COLO668 (cell line): ENCODE results near the gene KIF7.
A peak's percentile ranks its signal among the peaks of the same experiment; 100 is the strongest.

Experiments used
- DNase-seq: peaks from one replicate; lab custom pipeline; 2025; ENCODE audit not compliant: unreplicated experiment; lab: John Stamatoyannopoulos, UW

KIF7 gene

GRCh38 chr15:89671687-89672086, 16.4 kb upstream of the KIF7 start:
- DNase-seq, result no peak

DNA sequence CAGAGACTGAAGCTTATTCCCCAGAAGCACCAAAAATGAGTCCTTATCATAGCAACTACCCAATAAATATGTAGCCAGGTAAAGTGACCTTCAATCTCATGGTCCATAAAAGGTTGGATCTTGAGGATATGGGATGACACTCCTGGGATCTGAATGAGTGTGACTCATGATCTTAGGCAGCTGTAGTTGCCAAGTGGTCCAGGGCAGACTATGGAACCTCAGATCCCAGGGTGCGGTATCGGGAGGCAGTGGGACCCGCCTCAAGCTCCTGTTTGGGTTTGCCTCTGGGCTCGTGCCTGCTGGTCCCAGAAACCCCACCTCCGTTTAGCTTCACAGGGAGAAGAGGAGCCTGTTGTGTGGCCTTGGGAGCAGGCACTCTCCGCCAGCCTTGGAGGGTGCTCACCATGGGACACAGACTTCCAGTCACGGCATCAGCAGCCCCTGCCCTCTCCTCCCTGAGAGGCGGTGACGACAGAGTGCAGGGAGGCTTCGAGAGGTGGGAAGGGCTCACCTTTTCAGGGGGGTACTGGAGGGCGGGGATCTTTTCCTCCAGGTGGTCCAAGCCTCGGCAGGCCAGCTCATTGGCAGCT, 15.8 kb upstream of the KIF7 start:
- DNase-seq, result no peak

- DNase-seq, result no peak
Observed at GRCh38 chr15:89669941-89670340, 14.7 kb upstream of the KIF7 start.

- DNase-seq, result no peak
Observed at GRCh38 chr15:89669309-89669865, 14.1 kb upstream of the KIF7 start.

GRCh38 chr15:89668171-89668570, 12.9 kb upstream of the KIF7 start:
- DNase-seq, result no peak

GRCh38 chr15:89667706-89667960, 12.4 kb upstream of the KIF7 start:
- DNase-seq, result no peak

- no peak for DNase-seq
Observed at GRCh38 chr15:89666858-89667705, 11.8 kb upstream of the KIF7 start.

DNA sequence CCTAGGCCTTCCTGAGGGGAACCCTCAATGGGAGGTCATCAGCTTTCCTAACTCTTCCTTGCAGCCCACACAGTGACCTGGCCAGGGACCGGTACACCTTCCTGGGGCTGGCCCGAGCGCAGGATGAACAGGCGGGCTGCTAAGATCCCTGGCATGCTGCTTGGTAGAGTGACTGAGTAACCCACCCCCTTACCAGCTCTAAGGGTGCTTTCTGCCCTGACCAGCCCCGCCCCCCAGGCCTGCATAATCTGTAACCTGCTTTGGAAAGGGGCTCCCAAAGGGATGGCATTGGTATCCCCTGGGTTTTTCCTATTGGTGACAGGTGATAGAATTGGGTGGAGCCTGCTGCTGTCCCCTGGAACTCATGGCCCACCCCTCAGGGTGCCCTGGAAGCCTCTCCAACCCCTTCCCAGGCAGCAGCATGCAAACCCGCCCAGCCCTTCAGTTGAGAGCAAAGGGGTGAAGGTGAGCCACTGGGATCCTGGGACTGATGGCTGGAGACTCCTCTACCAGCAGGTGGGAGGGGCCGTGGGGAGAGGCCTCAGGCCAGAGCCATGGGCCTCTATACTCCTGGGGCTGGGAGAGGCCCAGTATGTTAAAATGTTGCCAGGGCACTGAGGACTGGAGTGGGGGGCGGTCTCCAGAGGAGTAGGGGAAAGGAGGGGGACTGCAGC, 11.1 kb upstream of the KIF7 start:
- DNase-seq, result no peak

DNA sequence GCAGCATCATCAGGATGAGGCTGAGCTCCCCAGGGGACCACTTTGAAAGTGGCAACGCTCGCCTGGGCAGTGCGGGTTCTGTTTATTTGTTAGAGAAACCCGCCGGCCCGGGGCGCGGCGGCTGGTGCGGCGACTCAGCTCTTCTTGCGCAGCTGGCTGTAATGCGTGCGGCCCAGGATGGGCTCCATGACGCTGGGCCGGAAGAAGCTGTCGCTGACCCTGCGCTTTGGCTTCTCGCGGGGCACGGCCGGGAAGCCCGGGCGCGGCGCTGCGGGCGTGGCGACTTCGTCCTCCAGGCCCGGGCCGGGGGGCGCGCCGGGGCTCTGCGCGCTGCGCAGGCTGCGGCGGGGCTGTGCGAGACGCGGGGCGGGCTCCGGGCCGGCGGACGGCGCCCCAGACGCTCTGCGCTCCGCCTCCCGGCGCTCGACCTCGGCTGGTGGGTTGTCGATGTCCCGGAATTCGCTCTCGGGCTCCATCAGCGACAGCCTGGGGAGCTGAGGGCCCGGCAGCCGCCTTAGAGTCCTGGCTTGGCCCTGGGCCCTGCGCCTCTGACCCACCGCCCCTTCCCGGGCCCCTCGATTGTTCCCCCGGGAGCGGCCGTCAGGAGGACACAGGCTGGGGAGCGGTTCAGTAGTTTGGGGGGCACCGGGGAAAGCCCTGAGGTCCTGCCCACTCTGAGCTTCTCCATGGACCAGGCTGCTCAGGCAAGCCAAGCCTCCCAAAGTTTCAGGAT, 10.3 kb upstream of the KIF7 start:
- DNase-seq, result peak; percentile 81

DNA sequence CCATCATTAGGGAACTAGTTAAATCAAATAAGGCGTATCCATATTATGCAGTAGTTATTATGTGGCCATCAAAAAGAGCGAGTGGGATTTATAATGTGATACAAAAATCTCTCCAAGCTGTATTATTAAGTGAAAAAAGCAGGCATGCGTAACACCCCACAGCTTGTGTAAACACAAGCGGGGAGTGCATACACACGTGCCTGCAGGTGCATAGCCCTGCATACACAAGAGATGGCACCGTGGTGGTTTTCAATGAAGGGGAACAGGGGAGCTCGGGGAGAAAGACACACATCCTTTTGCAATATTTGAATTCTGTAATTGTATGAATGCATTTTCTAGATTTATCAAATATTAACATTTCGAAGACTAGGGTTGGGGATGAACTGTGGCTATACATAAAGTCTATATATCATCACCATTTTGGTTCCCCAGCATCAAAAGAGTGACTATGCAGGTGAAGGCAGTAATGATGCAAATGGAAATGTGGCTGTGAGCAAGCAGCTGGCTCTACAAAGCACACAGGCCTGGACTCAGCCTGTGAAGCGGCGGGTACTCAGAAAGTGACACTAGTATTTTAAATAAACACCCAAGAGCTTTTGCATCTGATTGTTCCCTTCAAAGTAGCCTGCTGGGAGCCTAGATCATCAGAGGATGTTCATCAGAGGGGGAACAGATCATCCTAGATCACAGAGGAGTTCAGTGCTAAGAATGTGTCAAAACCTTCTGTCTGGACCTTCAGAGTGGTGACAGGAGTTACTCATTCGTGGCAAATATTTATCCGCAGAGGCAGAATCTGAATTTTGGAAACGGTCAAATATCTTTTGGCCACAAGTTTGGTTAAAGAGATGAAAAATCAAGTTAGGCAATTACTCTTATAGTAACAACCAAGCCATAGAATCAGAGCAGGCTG, 9.4 kb upstream of the KIF7 start:
- DNase-seq, result peak; percentile 71

GRCh38 chr15:89662893-89663626, 7.8 kb upstream of the KIF7 start:
- DNase-seq, result no peak

- DNase-seq, result no peak
Observed at GRCh38 chr15:89660556-89660955, 5.3 kb upstream of the KIF7 start.

GRCh38 chr15:89659295-89659694, 4.0 kb upstream of the KIF7 start:
- no peak for DNase-seq

GRCh38 chr15:89657686-89658200, 2.5 kb upstream of the KIF7 start:
- DNase-seq, result no peak

DNA sequence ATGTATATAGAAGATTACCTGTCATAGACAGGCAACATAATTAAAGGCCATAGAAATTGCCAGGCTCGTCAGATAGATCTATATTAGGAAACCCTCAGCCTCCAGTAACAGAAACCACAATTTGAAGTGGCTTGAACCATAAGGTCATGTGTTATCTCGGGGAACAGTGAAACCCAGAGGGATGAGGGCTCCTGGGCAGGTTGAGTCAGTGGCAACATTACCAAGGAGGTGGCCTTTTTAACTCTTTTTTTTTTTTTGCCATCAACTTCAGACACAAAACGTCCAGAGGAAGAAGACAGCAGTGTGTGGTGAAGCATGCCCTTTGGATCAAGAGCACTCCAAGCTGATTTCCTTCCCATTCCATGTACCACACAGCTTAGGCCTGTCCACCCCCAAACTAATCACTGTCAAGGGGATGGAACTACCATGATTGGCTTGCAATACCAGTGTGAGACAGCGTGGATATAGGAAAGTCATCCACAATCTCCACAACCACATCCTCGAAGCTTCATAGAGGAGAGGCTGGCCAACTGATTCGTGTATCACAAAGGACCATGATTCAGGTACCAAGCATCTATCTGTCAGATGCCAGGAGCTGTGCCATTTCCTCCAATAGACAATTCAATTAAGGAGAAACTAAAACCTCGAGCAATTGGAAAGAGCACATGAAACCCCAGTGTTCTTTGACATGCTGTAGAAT, 999 bp upstream of the KIF7 start:
- DNase-seq, result no peak

- no peak for DNase-seq
Observed at GRCh38 chr15:89654301-89654761, 936 bp downstream of the KIF7 start.

GRCh38 chr15:89653578-89653977, 1.7 kb downstream of the KIF7 start:
- no peak for DNase-seq

- peak; percentile 20 for DNase-seq
Observed at GRCh38 chr15:89652666-89653065, 2.6 kb downstream of the KIF7 start.

GRCh38 chr15:89652131-89652530, 3.1 kb downstream of the KIF7 start:
- DNase-seq, result no peak
